ENCODE data around the gene USP32. TPM values are rescaled to one million over a fixed set of nuclear protein-coding genes. Genes with fewer than 3 reads are reported as not detected.

USP32 gene
- total RNA-seq, 3 donors from 2014 or later, result 20.1 to 22.0 (median 20.9) TPM

- H3K9me3 Mint-ChIP-seq, result no peaks in the 10 kb centered on the region
- H3K36me3 Mint-ChIP-seq (ENCODE audit: insufficient read depth), result no peaks in the 10 kb centered on the region
- peaks cover 25% of the 10 kb centered on the region for H3K27me3 Mint-ChIP-seq (ENCODE audit: low read depth)
- ATAC-seq (no peak), DNase-seq (no peak)
- no peak overlapping the region for H3K4me3 Mint-ChIP-seq
- H3K4me1 Mint-ChIP-seq (ENCODE audit: low read depth), result peaks cover 8% of the 10 kb centered on the region
Observed at GRCh38 chr17:60161598-60162330, 230.2 kb downstream of the USP32 start.

GRCh38 chr17:60160829-60161501, 231.0 kb downstream of the USP32 start:
- peaks cover 29% of the 10 kb centered on the region for H3K27me3 Mint-ChIP-seq (ENCODE audit: low read depth)
- peaks cover 4% of the 10 kb centered on the region for H3K4me1 Mint-ChIP-seq (ENCODE audit: low read depth)
- no peak overlapping the region for H3K4me3 Mint-ChIP-seq
- H3K9me3 Mint-ChIP-seq, result no peaks in the 10 kb centered on the region
- DNase-seq (no peak), ATAC-seq (no peak)
- no peaks in the 10 kb centered on the region for H3K36me3 Mint-ChIP-seq (ENCODE audit: insufficient read depth)

DNA sequence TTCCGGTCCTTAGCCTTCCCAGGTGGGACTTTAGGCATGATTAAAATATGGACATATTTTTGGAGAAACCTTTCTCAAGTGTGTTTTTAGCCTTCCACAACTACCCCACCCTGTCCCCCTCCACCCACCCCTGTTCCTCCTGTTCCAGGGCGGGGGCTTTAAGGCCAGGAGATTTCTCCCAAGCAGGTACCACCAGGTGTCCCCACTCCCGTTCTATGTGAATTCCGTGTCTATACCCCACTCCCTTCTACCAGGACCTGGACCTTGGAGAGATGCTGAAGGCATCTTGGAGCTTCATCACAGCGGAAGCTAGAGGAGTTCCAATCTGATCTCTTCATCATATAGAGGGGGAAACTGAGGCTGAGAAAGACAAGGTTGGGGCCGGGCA, 232.5 kb downstream of the USP32 start:
- Mint-ChIP-seq H3K27me3 (ENCODE audit: low read depth) (peaks cover 31% of the 10 kb centered on the region), H3K4me1 (ENCODE audit: low read depth) (no peaks in the 10 kb centered on the region), H3K9me3 (no peaks in the 10 kb centered on the region), H3K36me3 (ENCODE audit: insufficient read depth) (no peaks in the 10 kb centered on the region), H3K4me3 (no peak overlapping the region)
- ATAC-seq, result no peak
- no peak for DNase-seq

DNA sequence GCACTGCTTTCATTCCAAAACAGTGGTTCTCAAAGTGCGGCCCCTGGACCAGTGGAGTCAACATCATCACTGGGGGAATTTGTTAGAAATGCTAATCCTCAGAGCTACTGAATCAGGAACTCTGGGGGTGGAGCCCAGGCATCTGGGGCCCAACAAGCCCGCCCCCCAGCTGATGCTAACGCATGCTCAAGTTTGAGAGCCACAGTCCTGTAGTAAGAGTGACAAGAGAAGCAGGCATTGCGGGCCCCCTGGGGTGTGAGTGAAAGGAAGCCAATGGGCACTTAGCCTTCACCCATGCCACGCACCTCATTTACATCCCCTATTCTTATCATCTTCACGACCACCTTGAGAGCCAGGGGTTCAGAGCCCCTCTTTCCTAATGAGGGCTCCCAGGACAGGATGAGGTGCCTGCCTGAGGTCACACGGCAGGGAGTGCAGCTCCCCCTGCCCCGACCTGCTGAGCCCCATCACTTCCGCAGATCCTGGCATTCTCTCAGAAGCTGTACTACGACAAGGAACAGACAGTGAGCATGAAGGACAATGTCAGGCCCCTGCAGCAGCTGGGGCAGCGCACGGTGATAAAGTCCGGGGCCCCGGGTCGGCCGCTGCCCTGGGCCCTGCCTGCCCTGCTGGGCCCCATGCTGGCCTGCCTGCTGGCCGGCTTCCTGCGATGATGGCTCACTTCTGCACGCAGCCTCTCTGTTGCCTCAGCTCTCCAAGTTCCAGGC, 233.0 kb downstream of the USP32 start:
- no peak for ATAC-seq
- Mint-ChIP-seq H3K36me3 (ENCODE audit: insufficient read depth) (no peaks in the 10 kb centered on the region), H3K27me3 (ENCODE audit: low read depth) (peaks cover 31% of the 10 kb centered on the region), H3K4me3 (no peak overlapping the region), H3K9me3 (no peaks in the 10 kb centered on the region), H3K4me1 (ENCODE audit: low read depth) (no peaks in the 10 kb centered on the region)
- DNase-seq, result no peak

GRCh38 chr17:60157487-60158040, 234.4 kb downstream of the USP32 start:
- no peaks in the 10 kb centered on the region for H3K4me1 Mint-ChIP-seq (ENCODE audit: low read depth)
- no peaks in the 10 kb centered on the region for H3K9me3 Mint-ChIP-seq
- H3K4me3 Mint-ChIP-seq, result no peak overlapping the region
- ATAC-seq, result no peak
- H3K36me3 Mint-ChIP-seq (ENCODE audit: insufficient read depth), result no peaks in the 10 kb centered on the region
- peaks cover 44% of the 10 kb centered on the region for H3K27me3 Mint-ChIP-seq (ENCODE audit: low read depth)
- DNase-seq, result no peak

DNA sequence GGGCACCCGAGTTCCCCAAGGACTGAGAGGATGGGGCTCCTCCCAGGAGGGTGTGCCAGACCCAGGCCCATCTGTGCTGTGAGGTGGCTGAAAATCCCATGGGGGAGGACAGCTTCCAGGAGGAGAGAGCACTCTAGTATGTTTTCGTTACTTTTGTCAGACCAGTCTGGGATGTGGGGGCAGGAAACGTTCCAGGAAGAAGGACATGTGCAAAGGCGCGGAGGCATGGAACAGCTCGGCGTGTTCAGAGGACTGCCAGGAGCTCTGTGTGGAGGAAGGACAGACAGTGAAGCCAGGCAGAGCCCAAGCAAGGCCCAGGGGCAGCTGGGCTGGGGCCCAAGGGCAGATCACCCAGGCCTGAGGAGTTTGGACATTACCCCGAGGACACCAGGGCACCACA, 235.2 kb downstream of the USP32 start:
- ATAC-seq (no peak), DNase-seq (no peak)
- H3K4me1 Mint-ChIP-seq (ENCODE audit: low read depth), result no peaks in the 10 kb centered on the region
- H3K9me3 Mint-ChIP-seq, result no peaks in the 10 kb centered on the region
- peaks cover 51% of the 10 kb centered on the region for H3K27me3 Mint-ChIP-seq (ENCODE audit: low read depth)
- H3K4me3 Mint-ChIP-seq, result no peak overlapping the region
- no peaks in the 10 kb centered on the region for H3K36me3 Mint-ChIP-seq (ENCODE audit: insufficient read depth)

DNA sequence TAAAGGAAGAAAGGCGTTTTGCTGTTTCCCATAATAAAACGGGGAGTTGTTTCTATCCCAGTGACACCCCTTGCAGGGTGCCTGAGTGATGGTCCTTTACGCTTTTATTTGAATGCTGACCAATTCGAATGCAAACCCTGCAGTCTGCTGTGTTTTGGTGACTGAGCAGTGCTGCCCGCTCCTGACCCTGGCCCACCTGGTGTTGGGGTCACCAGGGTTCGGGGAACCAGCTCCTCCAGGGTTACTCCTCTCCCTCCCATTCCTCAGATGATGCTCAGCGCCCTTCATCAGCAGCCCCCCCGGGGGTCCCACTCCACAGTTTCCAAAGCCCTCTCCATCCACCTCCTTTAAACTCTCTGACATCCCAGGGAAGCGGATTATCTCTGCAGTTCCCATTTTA, 236.1 kb downstream of the USP32 start:
- DNase-seq (no peak), ATAC-seq (no peak)
- peaks cover 56% of the 10 kb centered on the region for H3K27me3 Mint-ChIP-seq (ENCODE audit: low read depth)
- no peaks in the 10 kb centered on the region for H3K9me3 Mint-ChIP-seq
- peaks cover 8% of the 10 kb centered on the region for H3K4me1 Mint-ChIP-seq (ENCODE audit: low read depth)
- no peaks in the 10 kb centered on the region for H3K36me3 Mint-ChIP-seq (ENCODE audit: insufficient read depth)
- H3K4me3 Mint-ChIP-seq, result no peak overlapping the region

DNA sequence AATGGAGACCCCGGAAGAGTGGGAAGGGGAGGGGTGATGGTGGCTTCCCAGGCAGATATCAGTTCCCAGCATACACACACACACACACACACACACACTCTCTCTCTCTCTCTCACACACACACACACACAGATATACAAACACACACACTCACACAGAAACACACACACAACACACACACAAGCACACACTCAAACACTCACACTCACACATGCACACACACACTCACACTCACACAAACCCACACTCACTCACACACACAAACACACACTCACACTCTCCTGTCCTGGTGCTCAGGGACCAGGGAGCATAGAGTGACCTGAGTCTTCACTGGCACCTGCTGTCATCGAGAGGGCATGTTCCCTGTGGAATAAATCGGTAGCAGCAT, 236.5 kb downstream of the USP32 start:
- H3K36me3 Mint-ChIP-seq (ENCODE audit: insufficient read depth), result no peaks in the 10 kb centered on the region
- H3K9me3 Mint-ChIP-seq, result no peaks in the 10 kb centered on the region
- DNase-seq (no peak), ATAC-seq (no peak)
- H3K4me1 Mint-ChIP-seq (ENCODE audit: low read depth), result peaks cover 10% of the 10 kb centered on the region
- no peak overlapping the region for H3K4me3 Mint-ChIP-seq
- H3K27me3 Mint-ChIP-seq (ENCODE audit: low read depth), result peaks cover 57% of the 10 kb centered on the region

DNA sequence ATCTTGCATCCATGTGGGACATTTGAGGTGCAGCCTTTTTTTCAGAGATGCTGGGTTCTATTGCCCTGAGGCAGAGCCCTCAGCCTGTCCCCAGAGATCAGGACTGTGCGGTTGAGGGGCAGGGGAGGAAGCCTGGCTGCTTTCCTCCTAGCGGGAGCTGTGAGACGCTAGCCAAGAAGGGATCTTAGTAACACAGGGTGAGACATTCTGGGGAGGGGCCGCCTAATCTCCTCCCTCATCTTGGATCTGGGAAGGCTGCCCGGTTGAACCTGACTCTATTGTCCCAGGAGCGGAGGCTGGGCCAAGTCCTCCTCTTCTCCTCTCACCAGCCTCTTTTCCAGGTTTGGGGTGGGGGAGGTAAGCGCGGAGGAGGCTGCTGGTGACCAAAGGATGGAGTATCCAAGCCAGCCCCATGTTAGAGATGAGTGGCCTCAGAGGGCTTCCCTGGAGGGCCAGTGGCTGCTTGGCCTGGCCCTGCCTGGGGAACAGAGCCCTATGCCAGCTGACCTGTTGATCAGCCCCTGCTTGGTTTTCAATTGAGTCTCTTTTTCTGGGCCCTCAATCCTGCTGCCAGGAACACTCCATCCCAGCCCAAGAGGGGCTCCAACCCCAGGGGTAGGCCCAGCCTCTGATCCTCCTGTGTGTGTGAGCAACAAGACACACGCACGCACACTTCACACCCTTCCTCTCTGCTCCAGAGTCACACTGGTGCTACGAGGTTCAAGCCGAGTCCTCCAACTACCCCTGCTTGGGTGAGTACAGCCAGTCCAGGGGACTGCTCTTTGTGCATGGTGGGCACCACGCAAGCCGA, 237.1 kb downstream of the USP32 start:
- Mint-ChIP-seq H3K27me3 (ENCODE audit: low read depth) (peaks cover 56% of the 10 kb centered on the region), H3K36me3 (ENCODE audit: insufficient read depth) (no peaks in the 10 kb centered on the region), H3K4me3 (no peak overlapping the region), H3K9me3 (no peaks in the 10 kb centered on the region), H3K4me1 (ENCODE audit: low read depth) (peaks cover 10% of the 10 kb centered on the region)
- no peak for ATAC-seq
- DNase-seq, result no peak

- Mint-ChIP-seq H3K36me3 (ENCODE audit: insufficient read depth) (no peaks in the 10 kb centered on the region), H3K4me1 (ENCODE audit: low read depth) (peaks cover 11% of the 10 kb centered on the region), H3K4me3 (no peak overlapping the region), H3K9me3 (no peaks in the 10 kb centered on the region), H3K27me3 (ENCODE audit: low read depth) (peaks cover 58% of the 10 kb centered on the region)
- DNase-seq (no peak), ATAC-seq (no peak)
Observed at GRCh38 chr17:60153606-60154390, 238.1 kb downstream of the USP32 start.

GRCh38 chr17:60151355-60151754, 240.6 kb downstream of the USP32 start:
- DNase-seq, result no peak
- ATAC-seq, result peak; percentile 76 to 79
- no peak overlapping the region for H3K4me3 Mint-ChIP-seq
- peaks cover 11% of the 10 kb centered on the region for H3K4me1 Mint-ChIP-seq (ENCODE audit: low read depth)
- H3K27me3 Mint-ChIP-seq (ENCODE audit: low read depth), result peaks cover 66% of the 10 kb centered on the region
- H3K9me3 Mint-ChIP-seq, result no peaks in the 10 kb centered on the region
- H3K36me3 Mint-ChIP-seq (ENCODE audit: insufficient read depth), result no peaks in the 10 kb centered on the region

GRCh38 chr17:60149691-60150582, 242.0 kb downstream of the USP32 start, which contains the start of gene CA4:
CA4 (plus strand) TSS chr17:60149973; CDS start chr17:60150035, 62 bp downstream.
- DNase-seq (no peak), ATAC-seq (no peak)
- Mint-ChIP-seq H3K4me3 (peak within 1 kb of the TSS; percentile 45), H3K27me3 (ENCODE audit: low read depth) (peaks cover 75% of the 10 kb centered on the region), H3K9me3 (no peaks in the 10 kb centered on the region), H3K4me1 (ENCODE audit: low read depth) (peaks cover 11% of the 10 kb centered on the region), H3K36me3 (ENCODE audit: insufficient read depth) (no peaks in the 10 kb centered on the region)

Data from activated T-cell treated with anti-CD3 and anti-CD28 coated beads, Interleukin-2, amount 50 U/mL, for 4 hours (primary cell).